Heart left ventricle (tissue), 13 donors: ENCODE results near the gene SLC4A2.

Experiments used
- POLR2A ChIP-seq, 2 donors: fragments of 450-650 bp; IDR thresholded peaks; one replicate each; pipeline ENCODE4 v1.6.1; 2017; ENCODE audit warnings: antibody characterized with exemption in 2 of 2, mild to moderate bottlenecking in 2 of 2, moderate library complexity in 2 of 2
- TF ChIP-seq, protein P1 (sequence below), 12 donors: fragments of 200-600 bp; sonication (generic) in 4 of 12; IDR thresholded peaks; one replicate each; pipeline versions ENCODE4 v1.5.0 to v1.8.0; 2018 to 2022; ENCODE audit warnings: antibody characterized with exemption in 12 of 12, mild to moderate bottlenecking in 5 of 12
- donor health status: ischemic (EF 13 %, LVEDD 7.1; RV severe dilation, severe dysfunction).
- donor health status: DM: no; HTN: yes; CAD: no.
- donor health status: DM: no; HTN: no; CAD: no.
- donor health status: ischemic (EF 25% LVEDD 6.9; RV normal size, moderate dysfunction).
- donor health status: ischemic (EF 25% LVEDD 5.7; RV mildly dilated, moderate dysfunction).
- donor health status: ischemic (EF 35%, LVEDD 5.7; RV mildly dilated, moderate dysfunction).
- donor health status: nonischemic (EF 11% LVEDD 7.7; RV severe dilation, severe dysfunction).
- donor health status: DM: yes; HTN: yes; CAD: no.
- donor health status: PGD.
- donor health status: ischemic (EF 29% LVEDD 5.4; RV normal size, mild dysfunction).
- donor health status: nonischemic (EF 23%, LVEDD 6.1; RV moderate dilation, normal function).

DNA sequence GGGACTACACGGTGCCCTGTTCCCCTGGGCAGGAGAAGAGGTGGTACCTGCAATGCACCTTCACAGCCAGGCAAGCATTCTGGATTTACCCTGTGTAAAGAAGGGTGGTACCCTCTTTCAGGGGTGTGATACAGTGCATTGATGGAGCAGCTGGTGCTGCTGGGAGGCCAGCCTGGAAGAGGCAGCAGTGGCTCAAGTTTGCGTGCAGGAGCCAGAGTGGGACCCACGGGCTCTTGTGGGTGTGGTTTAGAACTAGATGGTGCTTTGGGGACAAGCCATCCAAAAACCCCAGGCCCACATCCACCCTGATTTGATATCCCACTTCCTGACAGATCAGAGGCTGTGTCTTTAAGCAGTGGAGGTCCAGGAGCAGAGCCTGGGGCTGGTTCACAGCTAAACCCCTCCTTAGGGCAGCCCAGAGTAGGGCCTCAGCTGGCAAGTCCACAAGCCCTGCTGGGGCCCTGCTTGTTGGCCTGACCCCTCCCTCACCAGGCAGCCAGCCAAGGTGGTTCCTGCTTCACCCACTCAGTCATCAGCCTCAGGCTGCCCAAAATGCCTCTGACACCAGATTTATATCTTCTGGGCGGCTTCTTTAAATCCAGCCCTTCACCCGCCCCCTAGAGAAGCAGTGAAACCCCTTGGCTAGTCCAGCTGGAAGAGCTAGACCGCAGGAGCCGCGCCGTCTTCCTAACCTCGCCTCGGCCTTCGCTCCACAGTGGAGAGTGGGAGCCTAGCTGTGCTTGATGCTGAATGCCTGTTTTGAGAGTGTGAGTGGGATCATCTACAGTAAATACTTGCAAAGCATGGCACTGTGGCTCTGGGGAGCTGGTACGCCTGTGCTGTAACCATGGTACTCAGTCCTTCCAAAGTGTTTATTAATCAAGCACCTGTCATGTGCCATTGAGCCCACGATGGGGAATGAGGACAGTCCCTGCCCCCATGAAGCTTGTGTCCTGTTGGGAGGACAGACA lies 12.5 kb upstream of the SLC4A2 start:
- TF ChIP-seq, protein P1, sequence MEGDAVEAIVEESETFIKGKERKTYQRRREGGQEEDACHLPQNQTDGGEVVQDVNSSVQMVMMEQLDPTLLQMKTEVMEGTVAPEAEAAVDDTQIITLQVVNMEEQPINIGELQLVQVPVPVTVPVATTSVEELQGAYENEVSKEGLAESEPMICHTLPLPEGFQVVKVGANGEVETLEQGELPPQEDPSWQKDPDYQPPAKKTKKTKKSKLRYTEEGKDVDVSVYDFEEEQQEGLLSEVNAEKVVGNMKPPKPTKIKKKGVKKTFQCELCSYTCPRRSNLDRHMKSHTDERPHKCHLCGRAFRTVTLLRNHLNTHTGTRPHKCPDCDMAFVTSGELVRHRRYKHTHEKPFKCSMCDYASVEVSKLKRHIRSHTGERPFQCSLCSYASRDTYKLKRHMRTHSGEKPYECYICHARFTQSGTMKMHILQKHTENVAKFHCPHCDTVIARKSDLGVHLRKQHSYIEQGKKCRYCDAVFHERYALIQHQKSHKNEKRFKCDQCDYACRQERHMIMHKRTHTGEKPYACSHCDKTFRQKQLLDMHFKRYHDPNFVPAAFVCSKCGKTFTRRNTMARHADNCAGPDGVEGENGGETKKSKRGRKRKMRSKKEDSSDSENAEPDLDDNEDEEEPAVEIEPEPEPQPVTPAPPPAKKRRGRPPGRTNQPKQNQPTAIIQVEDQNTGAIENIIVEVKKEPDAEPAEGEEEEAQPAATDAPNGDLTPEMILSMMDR (IDR thresholded peaks at IDR 0.05), result no peak
- TF ChIP-seq POLR2A (IDR thresholded peaks at IDR 0.05), result no peak
